H9 (cell line): ENCODE results near the gene SPAG17. TPM values are rescaled to one million over a fixed set of nuclear protein-coding genes. Genes with fewer than 3 reads are reported as not detected.

Experiments used
- DNase-seq: peaks from one replicate; pipeline ENCODE4 v3.0.0-alpha.2; 2017
- H2AFZ ChIP-seq: one replicate; pipeline ENCODE4 v1.6.1; 2013; ENCODE audit warnings: mild to moderate bottlenecking, low read length, control low read depth, moderate library complexity
- H2AK5ac ChIP-seq: 2 replicates; pipeline ENCODE4 v1.6.1; 2013; ENCODE audit warnings: low read length, control low read depth, mixed read lengths; ENCODE audit not compliant: insufficient read length
- H2BK120ac ChIP-seq: one replicate; pipeline ENCODE4 v1.6.1; 2013; ENCODE audit warnings: low read depth, mild to moderate bottlenecking, low read length, control low read depth, inconsistent platforms; ENCODE audit not compliant: poor library complexity, severe bottlenecking
- H2BK12ac ChIP-seq: 2 replicates; pipeline ENCODE4 v1.6.1; 2013; ENCODE audit warnings: low read length, control low read depth, mixed read lengths, low read depth; ENCODE audit not compliant: insufficient read length
- H2BK15ac ChIP-seq: 2 replicates; pipeline ENCODE4 v1.6.1; 2013; ENCODE audit warnings: low read depth, low read length, control low read depth
- H2BK20ac ChIP-seq: one replicate; pipeline ENCODE4 v1.6.1; 2013; ENCODE audit warnings: low read depth, mild to moderate bottlenecking, low read length, control low read depth, inconsistent platforms; ENCODE audit not compliant: poor library complexity, severe bottlenecking
- H2BK5ac ChIP-seq: 2 replicates; pipeline ENCODE4 v1.6.1; 2013; ENCODE audit warnings: low read length, control low read depth, mixed read lengths; ENCODE audit not compliant: insufficient read length
- H3K14ac ChIP-seq: 2 replicates; pipeline ENCODE4 v1.6.1; 2013; ENCODE audit warnings: low read length, control low read depth; ENCODE audit not compliant: insufficient read depth
- H3K18ac ChIP-seq: 2 replicates; pipeline ENCODE4 v1.6.1; 2013; ENCODE audit warnings: low read depth, mild to moderate bottlenecking, mixed read lengths, low read length, control low read depth; ENCODE audit not compliant: insufficient read length
- H3K23ac ChIP-seq: 2 replicates; pipeline ENCODE4 v1.6.1; 2013; ENCODE audit warnings: low read length, control low read depth, mixed read lengths, low read depth; ENCODE audit not compliant: insufficient read length
- H3K23me2 ChIP-seq: 2 replicates; pipeline ENCODE4 v1.6.1; 2013; ENCODE audit warnings: low read depth, mild to moderate bottlenecking, mixed read lengths, low read length, control low read depth; ENCODE audit not compliant: insufficient read length, poor library complexity, severe bottlenecking
- H3K27ac ChIP-seq: 2 replicates; pipeline ENCODE4 v1.5.1; 2013; ENCODE audit warnings: low read length, control low read depth, mixed read lengths, low read depth; ENCODE audit not compliant: insufficient read length
- H3K27me3 ChIP-seq: 2 replicates; pipeline ENCODE4 v1.6.1; 2013; ENCODE audit warnings: low read length, control low read depth, inconsistent platforms; ENCODE audit not compliant: insufficient read depth
- H3K4ac ChIP-seq: 2 replicates; pipeline ENCODE4 v1.6.1; 2013; ENCODE audit warnings: low read depth, mild to moderate bottlenecking, control low read depth, inconsistent platforms, low read length, moderate library complexity
- H3K4me1 ChIP-seq: 2 replicates; pipeline ENCODE4 v1.6.1; 2013; ENCODE audit warnings: low read length, control low read depth, inconsistent platforms; ENCODE audit not compliant: insufficient read depth
- H3K4me2 ChIP-seq: 2 replicates; pipeline ENCODE4 v1.6.1; 2013; ENCODE audit warnings: low read length, control low read depth, mixed read lengths; ENCODE audit not compliant: insufficient read length, insufficient read depth
- H3K56ac ChIP-seq: 2 replicates; pipeline ENCODE4 v1.6.1; 2013; ENCODE audit warnings: low read depth, mild to moderate bottlenecking, mixed read lengths, low read length, control low read depth; ENCODE audit not compliant: insufficient read length
- H3K79me1 ChIP-seq: 2 replicates; pipeline ENCODE4 v1.6.1; 2013; ENCODE audit warnings: low read depth, mild to moderate bottlenecking, moderate library complexity, low read length, control low read depth, inconsistent platforms; ENCODE audit not compliant: insufficient read depth, poor library complexity, severe bottlenecking
- H3K79me2 ChIP-seq: 2 replicates; pipeline ENCODE4 v1.6.1; 2013; ENCODE audit warnings: low read length, control low read depth, inconsistent platforms; ENCODE audit not compliant: insufficient read depth
- H3K9ac ChIP-seq: 2 replicates; pipeline ENCODE4 v1.6.1; 2013; ENCODE audit warnings: low read length, control low read depth, mixed read lengths; ENCODE audit not compliant: insufficient read length; ENCODE audit errors: extremely low read depth
- H3K9me3 ChIP-seq: one replicate; pipeline ENCODE4 v1.6.1; 2013; ENCODE audit warnings: low read depth, low read length, inconsistent platforms; ENCODE audit not compliant: control insufficient read depth
- H3T11ph ChIP-seq: one replicate; pipeline ENCODE4 v1.6.1; 2013; ENCODE audit warnings: mild to moderate bottlenecking, low read length, control low read depth, inconsistent platforms
- H4K20me1 ChIP-seq: one replicate; pipeline ENCODE4 v1.6.1; 2013; ENCODE audit not compliant: control insufficient read depth, insufficient read length, insufficient read depth
- H4K5ac ChIP-seq: 2 replicates; pipeline ENCODE4 v1.6.1; 2013; ENCODE audit warnings: low read depth, mild to moderate bottlenecking, mixed read lengths, low read length, control low read depth; ENCODE audit not compliant: insufficient read length
- H4K8ac ChIP-seq: replicated peaks from 2 replicates; pipeline ENCODE4 v1.6.1; 2013; ENCODE audit warnings: low read length, control low read depth, mixed read lengths, low read depth; ENCODE audit not compliant: insufficient read length
- H4K91ac ChIP-seq: 2 replicates; pipeline ENCODE4 v1.6.1; 2013; ENCODE audit warnings: low read depth, mild to moderate bottlenecking, moderate library complexity, mixed read lengths, low read length, control low read depth; ENCODE audit not compliant: insufficient read length
- H3K27ac Mint-ChIP-seq, 3 experiments: 2 replicates in 2 of 3; 3 replicates in 1 of 3; pipeline ENCODE4 v1.8.0; 2020 to 2021; ENCODE audit warnings: mixed read lengths in 3 of 3, mild to moderate bottlenecking in 1 of 3, moderate library complexity in 1 of 3
- H3K27me3 Mint-ChIP-seq: 2 replicates; pipeline ENCODE4 v1.8.0; 2021; ENCODE audit warnings: low read depth, mild to moderate bottlenecking, moderate library complexity, mixed read lengths
- H3K36me3 Mint-ChIP-seq, 3 experiments: 2 replicates in 2 of 3; 3 replicates in 1 of 3; pipeline ENCODE4 v1.8.0; 2020 to 2021; ENCODE audit warnings: low read depth in 3 of 3, mixed read lengths in 3 of 3; ENCODE audit not compliant: insufficient read depth in 1 of 3
- H3K4me1 Mint-ChIP-seq, 2 experiments: 2 replicates each; pipeline ENCODE4 v1.8.0; 2020; ENCODE audit warnings: mixed read lengths in 2 of 2
- H3K4me3 Mint-ChIP-seq, 2 experiments: 2 replicates in 1 of 2; 3 replicates in 1 of 2; pipeline ENCODE4 v1.8.0; 2020 to 2021; ENCODE audit warnings: mild to moderate bottlenecking in 2 of 2, mixed read lengths in 2 of 2, moderate library complexity in 1 of 2
- H3K9me3 Mint-ChIP-seq, 2 experiments: 2 replicates in 1 of 2; 3 replicates in 1 of 2; pipeline ENCODE4 v1.8.0; 2020; ENCODE audit warnings: mild to moderate bottlenecking in 2 of 2, mixed read lengths in 2 of 2, moderate library complexity in 1 of 2
- WGBS: extraction: QIAGEN DNeasy Blood & Tissue Kit; methylation state at CpG from one replicate; pipeline ENCODE4 v1.1.7; 2013; ENCODE audit warnings: missing lambda C conversion rate, low lambda C conversion rate, mixed read lengths; ENCODE audit not compliant: insufficient read length; ENCODE audit errors: extremely low coverage; 5-methylcytosine and 5-hydroxymethylcytosine counted together
- total RNA-seq: library from RNA; stranded (reverse); gene quantifications from 2 replicates; pipeline ENCODE4 v1.2.1, GENCODE V29; 2021
- TF ChIP-seq, protein P1 (sequence below): fragments of 200-600 bp; sonication (generic); conservative IDR thresholded peaks from 3 replicates; pipeline ENCODE4 v1.8.0; 2021; ENCODE audit warnings: antibody characterized with exemption, mild to moderate bottlenecking

The SPAG17 gene
- total RNA-seq, 1 experiment from 2014 or later, result 0.37 TPM

DNA sequence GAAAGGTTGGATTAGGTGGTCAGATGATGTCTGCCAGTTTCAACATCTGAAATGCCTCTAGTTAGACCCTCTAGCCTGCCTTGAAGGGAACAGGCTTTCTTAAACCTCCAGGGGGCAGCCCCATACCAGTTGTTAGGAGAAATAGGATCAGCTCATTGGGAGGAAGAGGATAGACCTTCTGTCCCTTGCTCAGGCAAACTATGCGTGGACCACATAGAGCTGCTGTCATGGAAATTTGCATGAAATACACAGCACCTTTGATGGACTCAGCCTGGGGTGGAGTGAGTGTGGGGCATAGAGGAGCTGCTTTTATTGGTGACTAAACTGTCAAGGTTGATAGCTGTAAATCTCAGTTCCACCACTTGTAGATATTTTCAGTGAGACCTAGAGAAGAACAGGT is 38.4 kb upstream of the SPAG17 start:
- Histone ChIP-seq H3K79me1 (no peaks in the 10 kb centered on the region), H2BK12ac (no peak overlapping the region), H3K56ac (no peak overlapping the region), H2BK120ac (no peak overlapping the region), H4K5ac (no peak overlapping the region), H3K9ac (no peak overlapping the region), H3K14ac (no peak overlapping the region), H4K91ac (no peak overlapping the region), H2BK20ac (no peak overlapping the region), H2AK5ac (no peak overlapping the region), H3K4ac (no peak overlapping the region), H3K23me2 (no peaks in the 10 kb centered on the region), H3K4me1 (no peaks in the 10 kb centered on the region), H3K79me2 (no peaks in the 10 kb centered on the region), H3K23ac (no peak overlapping the region), H3K9me3 (no peaks in the 10 kb centered on the region), H2BK5ac (no peak overlapping the region), H2BK15ac (no peak overlapping the region), H3K18ac (no peak overlapping the region), H3T11ph (no peak overlapping the region), H3K27ac (no peak overlapping the region), H2AFZ (no peak overlapping the region), H4K8ac (no peak overlapping the region), H4K20me1 (no peaks in the 10 kb centered on the region), H3K27me3 (no peaks in the 10 kb centered on the region), H3K4me2 (no peak overlapping the region)
- no CpG with 5 or more reads among the region's 1 CpG for WGBS
- Mint-ChIP-seq H3K9me3 (no peaks in the 10 kb centered on the region), H3K36me3 (no peaks in the 10 kb centered on the region), H3K27me3 (no peaks in the 10 kb centered on the region; the same call in none of the 2 replicates), H3K27ac (no peak overlapping the region), H3K4me1 (peaks cover 4 to 6% of the 10 kb centered on the region in 2 experiments; a peak in 2 of 4 replicates), H3K4me3 (no peak overlapping the region)
- DNase-seq, result peak; percentile 69
- TF ChIP-seq, protein P1, sequence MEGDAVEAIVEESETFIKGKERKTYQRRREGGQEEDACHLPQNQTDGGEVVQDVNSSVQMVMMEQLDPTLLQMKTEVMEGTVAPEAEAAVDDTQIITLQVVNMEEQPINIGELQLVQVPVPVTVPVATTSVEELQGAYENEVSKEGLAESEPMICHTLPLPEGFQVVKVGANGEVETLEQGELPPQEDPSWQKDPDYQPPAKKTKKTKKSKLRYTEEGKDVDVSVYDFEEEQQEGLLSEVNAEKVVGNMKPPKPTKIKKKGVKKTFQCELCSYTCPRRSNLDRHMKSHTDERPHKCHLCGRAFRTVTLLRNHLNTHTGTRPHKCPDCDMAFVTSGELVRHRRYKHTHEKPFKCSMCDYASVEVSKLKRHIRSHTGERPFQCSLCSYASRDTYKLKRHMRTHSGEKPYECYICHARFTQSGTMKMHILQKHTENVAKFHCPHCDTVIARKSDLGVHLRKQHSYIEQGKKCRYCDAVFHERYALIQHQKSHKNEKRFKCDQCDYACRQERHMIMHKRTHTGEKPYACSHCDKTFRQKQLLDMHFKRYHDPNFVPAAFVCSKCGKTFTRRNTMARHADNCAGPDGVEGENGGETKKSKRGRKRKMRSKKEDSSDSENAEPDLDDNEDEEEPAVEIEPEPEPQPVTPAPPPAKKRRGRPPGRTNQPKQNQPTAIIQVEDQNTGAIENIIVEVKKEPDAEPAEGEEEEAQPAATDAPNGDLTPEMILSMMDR, result peak; percentile 83
